SK-N-SH treated with all-trans-retinoic acid at 6 μM for 48 hours (cell line): ENCODE results near the gene CLEC2D.

Experiments used
- ATAC-seq: fragments of 200-7000 bp; cut with Tn5 transposase; 3 replicates; pipeline ENCODE4 v1.9.1; 2020; ENCODE audit warnings: mild to moderate bottlenecking, moderate library complexity
- ARNTL ChIP-seq: fragments of 450-650 bp; formaldehyde crosslinking; IDR thresholded peaks from 2 replicates; pipeline ENCODE4 v1.5.0; 2020; ENCODE audit warnings: low read depth, mild to moderate bottlenecking, moderate library complexity, borderline replicate concordance
- BACH2 ChIP-seq: fragments of 250-450 bp; sonication (Bioruptor Pico); IDR thresholded peaks from 2 replicates; pipeline ENCODE4 v1.9.0; 2021; ENCODE audit warnings: mild to moderate bottlenecking, borderline replicate concordance
- ESRRG ChIP-seq: fragments of 250-450 bp; sonication (Bioruptor Pico); IDR thresholded peaks from 2 replicates; pipeline ENCODE4 v1.6.1; 2021; ENCODE audit warnings: mild to moderate bottlenecking
- GLIS3 ChIP-seq: fragments of 250-450 bp; sonication (Bioruptor Pico); IDR thresholded peaks from 2 replicates; pipeline ENCODE4 v1.5.0; 2020; ENCODE audit warnings: mild to moderate bottlenecking, moderate library complexity
- ISL1 ChIP-seq: fragments of 250-450 bp; sonication (Bioruptor Pico); IDR thresholded peaks from 2 replicates; pipeline ENCODE4 v2.1.2; 2022; ENCODE audit warnings: mild to moderate bottlenecking, moderate library complexity
- OSR1 ChIP-seq: fragments of 250-450 bp; sonication (Bioruptor Pico); IDR thresholded peaks from 2 replicates; pipeline ENCODE4 v1.8.0; 2022; ENCODE audit warnings: moderate library complexity, mild to moderate bottlenecking, inconsistent platforms
- PPARA ChIP-seq: fragments of 250-450 bp; sonication (Bioruptor Pico); IDR thresholded peaks from 2 replicates; pipeline ENCODE4 v1.5.0; 2020; ENCODE audit warnings: mild to moderate bottlenecking, borderline replicate concordance
- RARB ChIP-seq: fragments of 250-450 bp; sonication (Bioruptor Pico); IDR thresholded peaks from 2 replicates; pipeline ENCODE4 v1.8.0; 2021; ENCODE audit warnings: mild to moderate bottlenecking, moderate library complexity
- SNAI2 ChIP-seq: fragments of 250-450 bp; sonication (Bioruptor Pico); IDR thresholded peaks from 2 replicates; pipeline ENCODE4 v1.5.0; 2020; ENCODE audit warnings: mild to moderate bottlenecking, moderate library complexity
- TCF4 ChIP-seq: fragments of 250-450 bp; sonication (Bioruptor Pico); IDR thresholded peaks from 2 replicates; pipeline ENCODE4 v1.8.0; 2021; ENCODE audit warnings: mild to moderate bottlenecking, moderate library complexity, borderline replicate concordance
- TOX ChIP-seq: fragments of 250-450 bp; sonication (Bioruptor Pico); IDR thresholded peaks from 2 replicates; pipeline ENCODE4 v1.8.0; 2021; ENCODE audit warnings: mild to moderate bottlenecking, moderate library complexity, borderline replicate concordance
- ZC3H10 ChIP-seq: fragments of 250-450 bp; sonication (Bioruptor Pico); IDR thresholded peaks from 2 replicates; pipeline ENCODE4 v1.5.1; 2021; ENCODE audit warnings: mild to moderate bottlenecking, moderate library complexity
- ZFP3 ChIP-seq: fragments of 250-450 bp; sonication (Bioruptor Pico); IDR thresholded peaks from 2 replicates; pipeline ENCODE4 v1.5.0; 2020; ENCODE audit warnings: mild to moderate bottlenecking, moderate library complexity
- ZFP30 ChIP-seq: fragments of 450-650 bp; formaldehyde crosslinking; IDR thresholded peaks from 2 replicates; pipeline ENCODE4 v1.5.0; 2022; ENCODE audit warnings: mild to moderate bottlenecking, moderate library complexity
- ZNF565 ChIP-seq: fragments of 450-650 bp; formaldehyde crosslinking; conservative IDR thresholded peaks from 2 replicates; pipeline ENCODE4 v1.5.0; 2020; ENCODE audit warnings: low read depth, mild to moderate bottlenecking, moderate library complexity
- ZNF70 ChIP-seq: fragments of 450-650 bp; formaldehyde crosslinking; IDR thresholded peaks from 2 replicates; pipeline ENCODE4 v1.5.0; 2020; ENCODE audit warnings: mild to moderate bottlenecking, moderate library complexity
- ZNF8 ChIP-seq: fragments of 450-650 bp; formaldehyde crosslinking; IDR thresholded peaks from 2 replicates; pipeline ENCODE4 v1.5.0; 2020; ENCODE audit warnings: mild to moderate bottlenecking, moderate library complexity
- TF ChIP-seq, protein P1 (sequence below): fragments of 250-450 bp; sonication (Bioruptor Pico); IDR thresholded peaks from 2 replicates; pipeline ENCODE4 v1.5.1; 2020; ENCODE audit warnings: low read depth, mild to moderate bottlenecking, moderate library complexity
- TF ChIP-seq, protein P2 (sequence below): fragments of 250-450 bp; sonication (Bioruptor Pico); IDR thresholded peaks from 2 replicates; pipeline ENCODE4 v1.5.1; 2021; ENCODE audit warnings: mild to moderate bottlenecking, moderate library complexity
- TF ChIP-seq, protein P3 (sequence below): fragments of 250-450 bp; sonication (Bioruptor Pico); IDR thresholded peaks from 2 replicates; pipeline ENCODE4 v1.8.0; 2021; ENCODE audit warnings: low read depth, mild to moderate bottlenecking, moderate library complexity, borderline replicate concordance
- TF ChIP-seq, protein P4 (sequence below): fragments of 250-450 bp; sonication (Bioruptor Pico); IDR thresholded peaks from 2 replicates; pipeline ENCODE4 v1.8.0; 2020; ENCODE audit warnings: mild to moderate bottlenecking, moderate library complexity, borderline replicate concordance

The CLEC2D gene

DNA sequence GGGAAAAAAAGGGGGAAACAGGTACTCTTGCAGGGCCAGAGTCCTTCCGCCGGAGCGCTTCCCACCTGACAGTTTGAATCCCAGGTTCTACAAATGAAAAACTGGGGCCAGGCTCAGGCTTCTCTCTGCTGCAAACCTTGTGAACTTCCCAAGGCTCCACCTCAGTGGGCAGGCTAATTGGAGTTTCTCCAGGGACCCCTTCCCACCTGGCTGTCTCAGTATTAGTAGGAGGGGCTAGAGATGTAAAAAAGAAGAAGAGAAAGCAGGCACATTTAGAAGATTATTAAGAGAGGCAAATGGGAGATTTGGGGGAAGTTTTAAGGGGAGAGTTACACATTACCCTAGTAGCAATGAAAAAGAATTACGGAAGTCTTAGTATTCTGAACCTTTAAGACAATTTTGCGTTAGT, 20.0 kb upstream of the CLEC2D start (continued):
- TF ChIP-seq, protein P1, sequence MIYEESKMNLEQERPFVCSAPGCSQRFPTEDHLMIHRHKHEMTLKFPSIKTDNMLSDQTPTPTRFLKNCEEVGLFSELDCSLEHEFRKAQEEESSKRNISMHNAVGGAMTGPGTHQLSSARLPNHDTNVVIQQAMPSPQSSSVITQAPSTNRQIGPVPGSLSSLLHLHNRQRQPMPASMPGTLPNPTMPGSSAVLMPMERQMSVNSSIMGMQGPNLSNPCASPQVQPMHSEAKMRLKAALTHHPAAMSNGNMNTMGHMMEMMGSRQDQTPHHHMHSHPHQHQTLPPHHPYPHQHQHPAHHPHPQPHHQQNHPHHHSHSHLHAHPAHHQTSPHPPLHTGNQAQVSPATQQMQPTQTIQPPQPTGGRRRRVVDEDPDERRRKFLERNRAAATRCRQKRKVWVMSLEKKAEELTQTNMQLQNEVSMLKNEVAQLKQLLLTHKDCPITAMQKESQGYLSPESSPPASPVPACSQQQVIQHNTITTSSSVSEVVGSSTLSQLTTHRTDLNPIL (CRISPR knock-in tag) = no peak
- TF ChIP-seq GLIS3 = no peak
- no peak for TF ChIP-seq ZC3H10
- no peak for TF ChIP-seq BACH2 (CRISPR knock-in tag)
- TF ChIP-seq, protein P2, sequence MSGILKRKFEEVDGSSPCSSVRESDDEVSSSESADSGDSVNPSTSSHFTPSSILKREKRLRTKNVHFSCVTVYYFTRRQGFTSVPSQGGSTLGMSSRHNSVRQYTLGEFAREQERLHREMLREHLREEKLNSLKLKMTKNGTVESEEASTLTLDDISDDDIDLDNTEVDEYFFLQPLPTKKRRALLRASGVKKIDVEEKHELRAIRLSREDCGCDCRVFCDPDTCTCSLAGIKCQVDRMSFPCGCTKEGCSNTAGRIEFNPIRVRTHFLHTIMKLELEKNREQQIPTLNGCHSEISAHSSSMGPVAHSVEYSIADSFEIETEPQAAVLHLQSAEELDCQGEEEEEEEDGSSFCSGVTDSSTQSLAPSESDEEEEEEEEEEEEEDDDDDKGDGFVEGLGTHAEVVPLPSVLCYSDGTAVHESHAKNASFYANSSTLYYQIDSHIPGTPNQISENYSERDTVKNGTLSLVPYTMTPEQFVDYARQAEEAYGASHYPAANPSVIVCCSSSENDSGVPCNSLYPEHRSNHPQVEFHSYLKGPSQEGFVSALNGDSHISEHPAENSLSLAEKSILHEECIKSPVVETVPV (CRISPR knock-in tag) = no peak
- TF ChIP-seq ISL1 (CRISPR knock-in tag) = no peak
- no peak for TF ChIP-seq ZNF565
- no peak for TF ChIP-seq ESRRG (CRISPR knock-in tag)
- TF ChIP-seq ZNF70 = no peak

DNA sequence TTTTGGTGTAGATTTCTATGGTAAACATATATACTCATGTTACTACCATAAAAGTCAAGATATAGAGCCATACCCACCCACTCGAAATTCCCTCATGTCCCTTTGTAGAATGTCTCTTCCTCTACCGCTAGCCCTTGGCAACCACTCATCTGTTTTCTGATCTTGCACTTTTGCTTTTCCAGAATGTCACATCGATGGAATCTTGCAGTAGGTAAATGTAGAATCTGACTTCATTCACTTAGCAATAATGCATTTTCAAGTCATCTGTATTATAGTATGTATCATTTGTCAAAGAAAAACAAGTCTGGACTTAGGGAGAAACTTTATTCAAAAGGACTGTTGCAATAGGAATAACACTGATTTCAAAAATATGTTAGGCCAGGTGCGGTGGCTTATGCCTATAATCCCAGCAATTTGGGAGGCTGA, 19.3 kb upstream of the CLEC2D start:
- ATAC-seq = no peak

DNA sequence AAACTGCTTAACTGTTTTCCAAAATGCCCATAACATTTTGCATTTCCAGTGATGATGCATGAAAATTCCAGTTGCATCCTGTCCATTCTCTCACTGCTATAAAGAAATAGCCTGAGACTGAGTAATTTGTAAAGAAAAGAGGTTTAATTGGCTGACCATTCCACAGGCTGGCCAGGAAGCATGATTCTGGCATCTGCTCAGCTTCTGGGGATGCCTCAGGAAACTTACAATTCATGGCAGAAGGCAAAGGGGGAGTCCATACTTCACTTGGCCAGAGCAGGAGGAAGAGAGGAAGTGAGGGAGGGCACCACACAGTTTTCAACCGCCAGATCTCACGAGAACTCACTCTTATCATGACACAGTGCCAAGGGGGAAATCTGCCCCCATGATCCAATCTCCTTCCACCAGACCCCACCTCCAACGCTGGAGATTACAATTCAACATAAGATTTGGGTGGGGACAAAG, 18.2 kb upstream of the CLEC2D start:
- no peak for ATAC-seq

More for the DNA sequence above, 19.3 kb upstream of the CLEC2D start:
- TF ChIP-seq, protein P3, sequence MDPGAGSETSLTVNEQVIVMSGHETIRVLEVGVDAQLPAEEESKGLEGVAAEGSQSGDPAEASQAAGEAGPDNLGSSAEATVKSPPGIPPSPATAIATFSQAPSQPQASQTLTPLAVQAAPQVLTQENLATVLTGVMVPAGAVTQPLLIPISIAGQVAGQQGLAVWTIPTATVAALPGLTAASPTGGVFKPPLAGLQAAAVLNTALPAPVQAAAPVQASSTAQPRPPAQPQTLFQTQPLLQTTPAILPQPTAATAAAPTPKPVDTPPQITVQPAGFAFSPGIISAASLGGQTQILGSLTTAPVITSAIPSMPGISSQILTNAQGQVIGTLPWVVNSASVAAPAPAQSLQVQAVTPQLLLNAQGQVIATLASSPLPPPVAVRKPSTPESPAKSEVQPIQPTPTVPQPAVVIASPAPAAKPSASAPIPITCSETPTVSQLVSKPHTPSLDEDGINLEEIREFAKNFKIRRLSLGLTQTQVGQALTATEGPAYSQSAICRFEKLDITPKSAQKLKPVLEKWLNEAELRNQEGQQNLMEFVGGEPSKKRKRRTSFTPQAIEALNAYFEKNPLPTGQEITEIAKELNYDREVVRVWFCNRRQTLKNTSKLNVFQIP = no peak
- TF ChIP-seq ZC3H10 = no peak
- TF ChIP-seq PPARA (CRISPR knock-in tag) = no peak
- TF ChIP-seq ZNF565 = no peak
- TF ChIP-seq ZFP30 (CRISPR knock-in tag) = no peak
- no peak for TF ChIP-seq GLIS3
- TF ChIP-seq TCF4 = no peak
- TF ChIP-seq, all 23 proteins: peak for 0

More for the DNA sequence above, 18.2 kb upstream of the CLEC2D start:
- TF ChIP-seq, protein P1 (CRISPR knock-in tag) = no peak
- TF ChIP-seq BACH2 (CRISPR knock-in tag) = no peak
- no peak for TF ChIP-seq ZC3H10
- TF ChIP-seq TCF4 = no peak
- TF ChIP-seq SNAI2 (CRISPR knock-in tag) = no peak
- TF ChIP-seq, protein P3 = no peak
- TF ChIP-seq ISL1 (CRISPR knock-in tag) = no peak
- TF ChIP-seq, protein P2 (CRISPR knock-in tag) = no peak
- TF ChIP-seq, protein P4, sequence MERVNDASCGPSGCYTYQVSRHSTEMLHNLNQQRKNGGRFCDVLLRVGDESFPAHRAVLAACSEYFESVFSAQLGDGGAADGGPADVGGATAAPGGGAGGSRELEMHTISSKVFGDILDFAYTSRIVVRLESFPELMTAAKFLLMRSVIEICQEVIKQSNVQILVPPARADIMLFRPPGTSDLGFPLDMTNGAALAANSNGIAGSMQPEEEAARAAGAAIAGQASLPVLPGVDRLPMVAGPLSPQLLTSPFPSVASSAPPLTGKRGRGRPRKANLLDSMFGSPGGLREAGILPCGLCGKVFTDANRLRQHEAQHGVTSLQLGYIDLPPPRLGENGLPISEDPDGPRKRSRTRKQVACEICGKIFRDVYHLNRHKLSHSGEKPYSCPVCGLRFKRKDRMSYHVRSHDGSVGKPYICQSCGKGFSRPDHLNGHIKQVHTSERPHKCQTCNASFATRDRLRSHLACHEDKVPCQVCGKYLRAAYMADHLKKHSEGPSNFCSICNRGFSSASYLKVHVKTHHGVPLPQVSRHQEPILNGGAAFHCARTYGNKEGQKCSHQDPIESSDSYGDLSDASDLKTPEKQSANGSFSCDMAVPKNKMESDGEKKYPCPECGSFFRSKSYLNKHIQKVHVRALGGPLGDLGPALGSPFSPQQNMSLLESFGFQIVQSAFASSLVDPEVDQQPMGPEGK (CRISPR knock-in tag) = no peak
- TF ChIP-seq ZFP30 (CRISPR knock-in tag) = no peak
- no peak for TF ChIP-seq OSR1
- TF ChIP-seq ZNF70 = no peak
- TF ChIP-seq ARNTL (CRISPR knock-in tag) = no peak
- no peak for TF ChIP-seq ZFP3
- no peak for TF ChIP-seq PPARA (CRISPR knock-in tag)
- TF ChIP-seq ZNF8 (CRISPR knock-in tag) = no peak
- TF ChIP-seq TOX (CRISPR knock-in tag) = no peak
- TF ChIP-seq RARB (CRISPR knock-in tag) = no peak
